ENCODE results near the gene MOSMO.

- TF ChIP-seq EZH2 (IDR thresholded peaks at IDR 0.05; ENCODE audit: insufficient read depth, poor library complexity, severe bottlenecking): no peak
- no peak for TF ChIP-seq EZH2phosphoT487 (IDR thresholded peaks at IDR 0.05; ENCODE audit: insufficient read depth, low read depth)
Observed at GRCh38 chr16:21984062-21984461, 23.8 kb upstream of the MOSMO start.
